D721Med (cell line): ENCODE data around the gene UIMC1.

Source experiments
- DNase-seq: peaks from one replicate; pipeline ENCODE4 v3.0.0; 2011; ENCODE audit warnings: low spot score; ENCODE audit not compliant: insufficient read length
- FAIRE-seq: peaks from 2 replicates; lab custom pipeline; 2011; peaks lifted over from hg19 to GRCh38; lab: Jason Lieb, UNC
- CTCF ChIP-seq: IDR thresholded peaks from 2 replicates; pipeline ENCODE4 v1.5.1; 2012; ENCODE audit warnings: mild to moderate bottlenecking, control low read depth; ENCODE audit not compliant: insufficient read depth; ENCODE audit errors: missing control alignments

UIMC1 gene

GRCh38 chr5:176880366-176881020 lies 126.1 kb downstream of the UIMC1 start:
- no peak for TF ChIP-seq CTCF
- DNase-seq (no peak), FAIRE-seq (no peak)

- FAIRE-seq: no peak
- DNase-seq: no peak
Measured at GRCh38 chr5:176879663-176880361, 126.8 kb downstream of the UIMC1 start.

GRCh38 chr5:176878906-176879662 lies 127.5 kb downstream of the UIMC1 start:
- no peak for FAIRE-seq
- no peak for TF ChIP-seq CTCF

More at GRCh38 chr5:176879663-176880361, 126.8 kb downstream of the UIMC1 start:
- no peak for TF ChIP-seq CTCF

GRCh38 chr5:176878463-176878862 lies 128.1 kb downstream of the UIMC1 start:
- TF ChIP-seq CTCF: no peak
- DNase-seq (no peak), FAIRE-seq (no peak)

More at GRCh38 chr5:176878906-176879662, 127.5 kb downstream of the UIMC1 start:
- no peak for DNase-seq

GRCh38 chr5:176877793-176878331 lies 128.7 kb downstream of the UIMC1 start:
- TF ChIP-seq CTCF: no peak
- DNase-seq (no peak), FAIRE-seq (no peak)

GRCh38 chr5:176876506-176877431 lies 129.8 kb downstream of the UIMC1 start:
- TF ChIP-seq CTCF: no peak
- no peak for FAIRE-seq

More at GRCh38 chr5:176876506-176877431, 129.8 kb downstream of the UIMC1 start:
- DNase-seq: no peak
